Panc1 (cell line): Measurements from ENCODE around the gene HOXA11. TPM values are rescaled to one million over a fixed set of nuclear protein-coding genes. Genes with fewer than 3 reads are reported as not detected.
A peak's percentile ranks its signal among the peaks of the same experiment; 100 is the strongest.

ENCODE experiments used
- ATAC-seq: fragments of 200-7000 bp; cut with Tn5 transposase; 2 replicates; pipeline ENCODE4 v1.9.1; 2020; ENCODE audit warnings: mild to moderate bottlenecking, moderate library complexity
- BruUV-seq: library from RNA; stranded (reverse); fragments of 400-500 nt; replicated peaks from 2 replicates; lab custom pipeline; 2021; lab: Mats Ljungman, UMichigan
- CTCF ChIA-PET: fragments of 300-600 bp; sonication (Branson Sonifier 250); formaldehyde crosslinking; loops from one replicate; lab custom pipeline; 2022; ENCODE audit warnings: antibody characterized with exemption; lab: Charles Lee
- POLR2A ChIA-PET: fragments of 300-600 bp; sonication (Branson Sonifier 250); formaldehyde crosslinking; loops from one replicate; lab custom pipeline; 2022; ENCODE audit warnings: antibody characterized with exemption; lab: Charles Lee
- DNase-seq: peaks from one replicate; pipeline ENCODE4 v3.0.0-alpha.2; 2010; ENCODE audit warnings: low read depth, low spot score
- H3K27ac ChIP-seq: 2 replicates; pipeline ENCODE4 v1.5.1; 2011; ENCODE audit warnings: mild to moderate bottlenecking, low read length, inconsistent platforms
- H3K27me3 ChIP-seq: fragments of 200-500 bp; sonication (Bioruptor generic); 2 replicates; pipeline ENCODE4 v1.6.0; 2014; ENCODE audit warnings: low read length, inconsistent platforms; ENCODE audit not compliant: control insufficient read depth, insufficient read depth
- H3K36me3 ChIP-seq: fragments of 200-500 bp; sonication (Bioruptor generic); 2 replicates; pipeline ENCODE4 v1.5.1; 2014; ENCODE audit warnings: inconsistent platforms, mild to moderate bottlenecking, low read length, moderate library complexity; ENCODE audit not compliant: control insufficient read depth, insufficient read depth
- H3K4me1 ChIP-seq: 2 replicates; pipeline ENCODE4 v1.5.1; 2011; ENCODE audit warnings: inconsistent platforms, mild to moderate bottlenecking, low read length, moderate library complexity; ENCODE audit not compliant: control insufficient read depth, insufficient read depth
- H3K4me3 ChIP-seq, 2 experiments: 2 replicates each; pipeline ENCODE4 v1.5.1; 2011 to 2012; ENCODE audit warnings: low read depth in 2 of 2, low read length in 2 of 2, mild to moderate bottlenecking in 2 of 2, inconsistent platforms in 1 of 2, moderate library complexity in 1 of 2
- H3K9me3 ChIP-seq: fragments of 200-500 bp; sonication (Bioruptor generic); 2 replicates; pipeline ENCODE4 v1.5.1; 2014; ENCODE audit warnings: low read depth, mild to moderate bottlenecking, inconsistent platforms, low read length, moderate library complexity; ENCODE audit not compliant: control insufficient read depth, insufficient read depth
- POLR2AphosphoS5 ChIP-seq: IDR thresholded peaks from 2 replicates; pipeline ENCODE4 v1.6.1; 2012; ENCODE audit warnings: mild to moderate bottlenecking, low read depth, low read length, moderate library complexity
- SIN3A ChIP-seq: IDR thresholded peaks from 2 replicates; pipeline ENCODE4 v1.6.1; 2012; ENCODE audit warnings: low read depth, mild to moderate bottlenecking, low read length, moderate library complexity, borderline replicate concordance; ENCODE audit not compliant: insufficient read depth
- TCF7L2 ChIP-seq: IDR thresholded peaks from 2 replicates; pipeline ENCODE4 v1.6.1; 2011; ENCODE audit warnings: mild to moderate bottlenecking, low read depth, low read length, inconsistent platforms
- in situ Hi-C: cut with HindIII; loops from 2 replicates; pipeline ENCODE4 v1.10.0; 2016; ENCODE audit warnings: low sequenced_read_pairs, low pct_unique_long_range_greater_than_20kb
- intact Hi-C: fragments of 100-400 bp; cut with micrococcal nuclease; formaldehyde crosslinking; loops from one replicate; pipeline ENCODE4 v1.10.0; 2022; ENCODE audit not compliant: unreplicated experiment
- total RNA-seq: library from RNA; stranded (reverse); gene quantifications from one replicate; pipeline ENCODE4 v1.2.1, GENCODE V29; 2021; ENCODE audit not compliant: unreplicated experiment
- TF ChIP-seq, protein P1 (sequence below): fragments of 450-650 bp; IDR thresholded peaks from 2 replicates; pipeline ENCODE4 v1.5.1; 2017; ENCODE audit warnings: mild to moderate bottlenecking
- TF ChIP-seq, protein P2 (sequence below), 2 experiments: IDR thresholded peaks; 2 replicates each; pipeline ENCODE4 v1.6.1; 2011 to 2012; ENCODE audit warnings: low read depth in 2 of 2, control low read depth in 1 of 2, low read length in 1 of 2, mild to moderate bottlenecking in 1 of 2, moderate library complexity in 1 of 2; ENCODE audit not compliant: insufficient read depth in 1 of 2

Gene HOXA11
- total RNA-seq, 1 experiment from 2014 or later = 0.57 TPM

DNA sequence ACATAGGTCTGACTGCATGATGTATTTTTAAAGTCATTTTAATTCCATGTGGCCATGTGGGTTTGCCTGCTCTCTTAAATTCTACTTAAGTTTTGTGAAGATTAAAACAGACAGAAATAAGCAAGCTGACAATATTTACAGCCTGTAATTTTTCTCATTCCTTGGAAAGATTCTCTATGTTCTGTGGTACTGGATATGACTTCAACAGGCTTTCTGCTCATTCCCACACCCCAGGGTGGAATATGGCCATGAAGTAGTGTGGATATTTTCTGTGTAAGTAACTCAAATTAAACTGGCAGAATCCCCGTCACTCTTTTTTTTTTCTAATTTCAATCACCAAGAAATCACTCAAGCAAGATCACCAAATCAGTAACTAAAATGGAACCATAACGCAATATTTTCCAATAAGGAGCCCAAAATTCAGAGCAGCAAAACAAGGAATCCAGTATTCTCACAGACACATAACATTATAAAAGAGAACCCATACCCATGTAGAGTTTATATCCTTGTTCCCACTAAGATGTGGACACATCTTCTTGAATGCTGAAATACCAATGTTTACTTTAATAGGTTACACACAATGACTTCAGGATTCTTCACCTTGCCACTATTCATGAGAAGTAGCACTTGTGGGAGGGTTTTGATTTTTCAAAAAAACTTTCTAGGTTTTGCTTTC, 47.3 kb downstream of the HOXA11 start:
- peaks cover 63% of the 10 kb centered on the region for H3K4me1 ChIP-seq
- ChIA-PET CTCF (no interaction called here), POLR2A (no interaction called here)
- no peak overlapping the region for H3K4me3 ChIP-seq
- H3K9me3 ChIP-seq = no peaks in the 10 kb centered on the region
- no TSS peak for BruUV-seq
- peak overlapping the region; percentile 98 for H3K27ac ChIP-seq
- DNase-seq = no peak
- no peaks in the 10 kb centered on the region for H3K27me3 ChIP-seq
- intact Hi-C loops = no loop called here
- in situ Hi-C loops = no loop called here
- TF ChIP-seq, protein P1, sequence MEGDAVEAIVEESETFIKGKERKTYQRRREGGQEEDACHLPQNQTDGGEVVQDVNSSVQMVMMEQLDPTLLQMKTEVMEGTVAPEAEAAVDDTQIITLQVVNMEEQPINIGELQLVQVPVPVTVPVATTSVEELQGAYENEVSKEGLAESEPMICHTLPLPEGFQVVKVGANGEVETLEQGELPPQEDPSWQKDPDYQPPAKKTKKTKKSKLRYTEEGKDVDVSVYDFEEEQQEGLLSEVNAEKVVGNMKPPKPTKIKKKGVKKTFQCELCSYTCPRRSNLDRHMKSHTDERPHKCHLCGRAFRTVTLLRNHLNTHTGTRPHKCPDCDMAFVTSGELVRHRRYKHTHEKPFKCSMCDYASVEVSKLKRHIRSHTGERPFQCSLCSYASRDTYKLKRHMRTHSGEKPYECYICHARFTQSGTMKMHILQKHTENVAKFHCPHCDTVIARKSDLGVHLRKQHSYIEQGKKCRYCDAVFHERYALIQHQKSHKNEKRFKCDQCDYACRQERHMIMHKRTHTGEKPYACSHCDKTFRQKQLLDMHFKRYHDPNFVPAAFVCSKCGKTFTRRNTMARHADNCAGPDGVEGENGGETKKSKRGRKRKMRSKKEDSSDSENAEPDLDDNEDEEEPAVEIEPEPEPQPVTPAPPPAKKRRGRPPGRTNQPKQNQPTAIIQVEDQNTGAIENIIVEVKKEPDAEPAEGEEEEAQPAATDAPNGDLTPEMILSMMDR = no peak
- ATAC-seq = no peak
- no peaks in the 10 kb centered on the region for H3K36me3 ChIP-seq

DNA sequence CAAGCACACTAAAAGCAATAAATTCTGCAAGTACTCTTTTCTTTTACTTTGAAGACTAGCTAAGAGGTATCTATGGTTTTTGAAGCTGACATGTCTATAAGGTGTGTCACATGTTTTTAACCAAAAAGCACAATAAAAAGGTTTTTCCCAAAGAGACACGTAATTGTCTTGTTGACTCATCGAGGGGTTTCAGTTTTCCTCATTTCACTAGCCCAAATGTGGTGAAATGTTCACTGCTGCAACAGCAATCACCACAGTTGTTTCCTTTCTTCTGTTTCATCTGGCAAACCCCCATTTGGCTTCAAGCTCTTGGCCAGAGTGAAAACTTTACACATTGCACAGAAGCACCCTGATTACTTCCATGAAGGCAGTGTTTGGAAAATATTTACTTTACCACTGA, 50.6 kb downstream of the HOXA11 start:
- TF ChIP-seq POLR2AphosphoS5 (no peak), TCF7L2 (peak; percentile 43; the same call in 1 of the 2 replicates), SIN3A (no peak)
- TF ChIP-seq, protein P1 = no peak
- TF ChIP-seq, protein P2, sequence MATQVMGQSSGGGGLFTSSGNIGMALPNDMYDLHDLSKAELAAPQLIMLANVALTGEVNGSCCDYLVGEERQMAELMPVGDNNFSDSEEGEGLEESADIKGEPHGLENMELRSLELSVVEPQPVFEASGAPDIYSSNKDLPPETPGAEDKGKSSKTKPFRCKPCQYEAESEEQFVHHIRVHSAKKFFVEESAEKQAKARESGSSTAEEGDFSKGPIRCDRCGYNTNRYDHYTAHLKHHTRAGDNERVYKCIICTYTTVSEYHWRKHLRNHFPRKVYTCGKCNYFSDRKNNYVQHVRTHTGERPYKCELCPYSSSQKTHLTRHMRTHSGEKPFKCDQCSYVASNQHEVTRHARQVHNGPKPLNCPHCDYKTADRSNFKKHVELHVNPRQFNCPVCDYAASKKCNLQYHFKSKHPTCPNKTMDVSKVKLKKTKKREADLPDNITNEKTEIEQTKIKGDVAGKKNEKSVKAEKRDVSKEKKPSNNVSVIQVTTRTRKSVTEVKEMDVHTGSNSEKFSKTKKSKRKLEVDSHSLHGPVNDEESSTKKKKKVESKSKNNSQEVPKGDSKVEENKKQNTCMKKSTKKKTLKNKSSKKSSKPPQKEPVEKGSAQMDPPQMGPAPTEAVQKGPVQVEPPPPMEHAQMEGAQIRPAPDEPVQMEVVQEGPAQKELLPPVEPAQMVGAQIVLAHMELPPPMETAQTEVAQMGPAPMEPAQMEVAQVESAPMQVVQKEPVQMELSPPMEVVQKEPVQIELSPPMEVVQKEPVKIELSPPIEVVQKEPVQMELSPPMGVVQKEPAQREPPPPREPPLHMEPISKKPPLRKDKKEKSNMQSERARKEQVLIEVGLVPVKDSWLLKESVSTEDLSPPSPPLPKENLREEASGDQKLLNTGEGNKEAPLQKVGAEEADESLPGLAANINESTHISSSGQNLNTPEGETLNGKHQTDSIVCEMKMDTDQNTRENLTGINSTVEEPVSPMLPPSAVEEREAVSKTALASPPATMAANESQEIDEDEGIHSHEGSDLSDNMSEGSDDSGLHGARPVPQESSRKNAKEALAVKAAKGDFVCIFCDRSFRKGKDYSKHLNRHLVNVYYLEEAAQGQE (IDR thresholded peaks at IDR 0.05; ENCODE audit: insufficient read depth in 1 of 2, low read depth in 2 of 2, low read length in 1 of 2) = no peak
- no peak for DNase-seq
- H3K27me3 ChIP-seq = no peaks in the 10 kb centered on the region
- POLR2A ChIA-PET = interaction anchor here (0.7 kb wide), 1 partner anchor 14 kb away, joined by 3 read pairs; no protein-coding TSS in a partner anchor
- H3K27ac ChIP-seq = peak overlapping the region; percentile 98
- H3K4me1 ChIP-seq = peaks cover 71% of the 10 kb centered on the region
- no peaks in the 10 kb centered on the region for H3K9me3 ChIP-seq
- H3K36me3 ChIP-seq = no peaks in the 10 kb centered on the region
- in situ Hi-C loops (no loop called here), intact Hi-C loops (no loop called here)
- no peak overlapping the region for H3K4me3 ChIP-seq
- ATAC-seq = no peak
- BruUV-seq = no TSS peak
- CTCF ChIA-PET = interaction anchor here (0.7 to 1.7 kb wide), 2 partner anchors 14 to 15 kb away, joined by 3 to 5 read pairs; no protein-coding TSS in a partner anchor
